ENCODE measurements around the gene TUBB2B. TPM values are rescaled to one million over a fixed set of nuclear protein-coding genes. Genes with fewer than 3 reads are reported as not detected.
A peak's percentile ranks its signal among the peaks of the same experiment; 100 is the strongest.

TUBB2B gene
- total and polyA plus RNA-seq, 9 of the 15 experiments (the other 6 are each of a cell fraction or from before 2014, with no cell fraction given), result 0.11 to 9.7 (median 4.6) TPM

- H3K79me2 ChIP-seq (ENCODE audit: control insufficient read depth, insufficient read depth, low read length), result no peaks in the 10 kb centered on the region
- H3K4me3 ChIP-seq, result no peak overlapping the region
- H3K36me3 ChIP-seq (ENCODE audit: control insufficient read depth, insufficient read depth, low read length), result no peaks in the 10 kb centered on the region
- TF ChIP-seq ZNF507 (tag; conservative IDR thresholded peaks at IDR 0.05) (no peak), HNRNPL (IDR thresholded peaks at IDR 0.05; ENCODE audit: low read depth, low read length) (no peak), ARID4B (CRISPR knock-in tag; IDR thresholded peaks at IDR 0.05) (no peak), ELF1 (tag; IDR thresholded peaks at IDR 0.05) (peak; percentile 37; the same call in 1 of the 2 replicates), CEBPG (CRISPR knock-in tag; IDR thresholded peaks at IDR 0.05) (no peak), CEBPG (tag; conservative IDR thresholded peaks at IDR 0.05 in 1 of 2, IDR thresholded peaks at IDR 0.05 in 1 of 2) (0 out of 4 replicates have a peak, but pooled peaks of 1 of the 2 experiments have one; percentile 8), CBX5 (IDR thresholded peaks at IDR 0.05; ENCODE audit: borderline replicate concordance, low read depth) (no peak), SPI1 (IDR thresholded peaks at IDR 0.05; ENCODE audit: borderline replicate concordance, low read depth, low read length) (peak; percentile 45; the same call in 1 of the 2 replicates), ZBTB43 (CRISPR knock-in tag; IDR thresholded peaks at IDR 0.05) (no peak), KDM2B (CRISPR knock-in tag; IDR thresholded peaks at IDR 0.05) (no peak), ELF2 (CRISPR knock-in tag; IDR thresholded peaks at IDR 0.05) (no peak), SAP30 (IDR thresholded peaks at IDR 0.05; ENCODE audit: borderline replicate concordance, insufficient read depth, low read depth, low read length, poor library complexity, severe bottlenecking) (no peak), CEBPB (tag; IDR thresholded peaks at IDR 0.05) (peak; percentile 70)
- H3K9me3 ChIP-seq (replicated peaks; ENCODE audit: control insufficient read depth, insufficient read depth, low read depth, low read length), result no peaks in the 10 kb centered on the region
- H3K27ac ChIP-seq (ENCODE audit: extremely low read depth, low read depth, low read length), result no peak overlapping the region
- POLR2A ChIA-PET, result interaction anchor here (0.5 to 2.2 kb wide), 2 partner anchors 75 to 220 kb away, joined by 3 to 7 read pairs; partner anchors contain the start of gene TUBB2A
- no TSS peak for BruUV-seq (replicated peaks)
- no peak overlapping the region for H2AFZ ChIP-seq (ENCODE audit: low read depth, low read length)
- 0% methylated on average over 3 of the region's 3 CpGs for WGBS (ENCODE audit: insufficient coverage, low coverage, missing lambda C conversion rate)
- no peak overlapping the region for H3K4me2 ChIP-seq (ENCODE audit: insufficient read depth, low read length)
- H3K9ac ChIP-seq (ENCODE audit: insufficient read depth in 1 of 2, low read depth in 2 of 2, low read length in 2 of 2), result no peak overlapping the region
- no peaks in the 10 kb centered on the region for H4K20me1 ChIP-seq (replicated peaks; ENCODE audit: control insufficient read depth, insufficient read depth, low read length)
- CTCF ChIA-PET (ENCODE audit: low intra/inter-chr PET ratio), result no interaction called here
- no peak for FAIRE-seq
- peaks cover 26 to 34% of the 10 kb centered on the region in 2 experiments; a peak in 4 of 5 replicates for H3K27me3 ChIP-seq (ENCODE audit: control insufficient read depth in 2 of 2, insufficient read depth in 2 of 2, low read length in 2 of 2)
- ATAC-seq, result no peak
- intact Hi-C loops (cut with micrococcal nuclease) (no loop called here), in situ Hi-C loops (cut with MboI) (no loop called here)
- peaks cover 22 to 34% of the 10 kb centered on the region in 2 experiments for H3K4me1 ChIP-seq (replicated peaks in 1 of 2; ENCODE audit: control insufficient read depth in 2 of 2, insufficient read depth in 2 of 2, low read length in 2 of 2)
- no peaks in the 10 kb centered on the region for H3K9me1 ChIP-seq (ENCODE audit: control insufficient read depth, insufficient read depth, low read length)
- no peak for DNase-seq (ENCODE audit: extremely low read depth in 1 of 4, low spot score in 3 of 4)
These were observed 6.5 kb upstream of the TUBB2B start for GRCh38 chr6:3233904-3234303.
